ENCODE measurements around the gene CLIP1.
"Not testable (repeated sequence)": the region's sequence is repeated elsewhere in the genome, so short reads cannot be mapped to it uniquely, and the experiment has no call there.

CLIP1 gene

DNA sequence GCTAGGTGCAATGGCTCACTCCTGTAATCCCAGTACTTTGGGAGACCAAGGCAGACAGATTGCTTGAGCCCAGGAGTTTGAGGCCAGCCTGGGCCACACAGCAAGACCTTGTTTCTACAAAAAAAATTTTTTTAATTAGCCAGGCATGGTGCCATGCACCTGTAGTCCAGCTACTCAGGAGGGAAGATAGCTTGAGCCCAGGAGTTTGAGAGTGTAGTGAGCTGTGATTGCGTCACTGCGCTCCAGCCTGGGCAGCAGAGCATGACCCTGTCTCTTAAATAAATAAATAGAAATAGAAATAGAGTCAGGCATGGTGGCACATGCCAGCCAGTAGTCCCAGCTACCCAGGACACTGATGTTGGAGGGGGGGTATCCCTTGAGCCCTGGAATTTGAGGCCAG lies 36.7 kb upstream of the CLIP1 start:
- no peak overlapping the region for H3K4me3 ChIP-seq (ENCODE audit: low read depth, low read length)
- no peak for TF ChIP-seq CTCF (IDR thresholded peaks at IDR 0.05; ENCODE audit: borderline replicate concordance, insufficient read depth, low read depth, low read length)

DNA sequence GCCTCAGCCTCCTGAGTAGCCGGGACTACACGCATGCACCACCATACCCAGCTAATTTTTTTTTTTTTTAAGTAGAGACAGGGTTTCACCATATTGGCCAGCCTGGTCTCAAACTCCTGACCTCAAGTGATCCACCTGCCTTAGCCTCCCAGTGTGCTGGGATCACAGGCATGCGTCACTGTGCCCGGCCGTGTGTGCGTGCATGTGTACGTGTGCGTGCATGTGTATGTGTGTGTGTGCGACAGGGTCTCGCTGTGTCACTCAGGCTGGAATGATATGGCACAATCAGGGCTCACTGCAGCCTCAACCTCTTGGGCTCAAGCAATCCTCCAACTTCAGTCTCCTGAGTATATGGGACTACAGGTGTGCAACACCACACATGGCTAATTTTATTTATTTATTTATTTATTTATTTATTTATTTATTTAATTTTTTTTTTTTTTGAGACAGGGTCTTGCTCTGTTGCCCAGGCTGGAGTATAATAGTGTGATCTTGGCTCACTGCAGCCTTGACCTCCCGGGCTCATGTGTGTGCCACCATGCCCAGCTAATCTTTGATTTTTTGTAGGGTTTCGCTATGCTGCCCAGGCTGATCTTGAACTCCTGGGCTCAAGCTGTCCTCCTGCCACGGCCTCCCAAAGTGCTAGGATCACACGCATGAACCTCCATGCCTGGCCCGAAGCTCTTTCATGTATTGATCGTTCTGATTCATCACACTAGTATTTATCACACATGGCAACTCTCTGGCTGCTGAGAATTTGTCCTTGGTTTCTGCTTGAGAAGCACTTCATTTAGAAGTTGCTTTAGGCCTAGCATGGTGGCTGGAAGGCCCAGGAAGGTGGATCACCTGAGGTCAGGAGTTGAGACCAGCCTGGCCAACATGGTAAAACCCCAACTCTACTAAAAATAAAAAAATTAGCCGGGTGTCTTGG lies 35.9 kb upstream of the CLIP1 start:
- H3K4me3 ChIP-seq (ENCODE audit: low read depth, low read length), result no peak overlapping the region
- TF ChIP-seq CTCF (IDR thresholded peaks at IDR 0.05; ENCODE audit: borderline replicate concordance, insufficient read depth, low read depth, low read length), result no peak

DNA sequence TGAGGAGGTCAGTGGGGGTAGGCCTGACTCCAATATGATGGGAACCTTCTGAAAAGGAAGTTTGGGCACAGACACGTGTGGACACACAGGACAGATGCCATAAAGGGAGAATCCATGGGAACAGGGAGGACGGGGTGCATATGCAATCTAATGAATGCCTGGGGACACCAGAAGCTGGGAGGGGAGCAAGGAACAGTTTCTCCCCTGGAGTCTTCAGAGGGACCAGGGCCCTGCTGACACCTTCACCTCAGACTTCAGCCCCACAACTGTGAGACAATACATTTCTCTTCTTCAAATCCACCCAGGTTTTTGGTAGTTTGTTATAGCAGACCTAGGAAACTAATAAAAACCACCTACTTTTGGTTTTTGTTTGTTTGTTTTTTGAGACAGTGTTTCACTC lies 35.2 kb upstream of the CLIP1 start:
- H3K4me3 ChIP-seq (ENCODE audit: low read depth, low read length), result no peak overlapping the region
- TF ChIP-seq CTCF (IDR thresholded peaks at IDR 0.05; ENCODE audit: borderline replicate concordance, insufficient read depth, low read depth, low read length), result no peak

DNA sequence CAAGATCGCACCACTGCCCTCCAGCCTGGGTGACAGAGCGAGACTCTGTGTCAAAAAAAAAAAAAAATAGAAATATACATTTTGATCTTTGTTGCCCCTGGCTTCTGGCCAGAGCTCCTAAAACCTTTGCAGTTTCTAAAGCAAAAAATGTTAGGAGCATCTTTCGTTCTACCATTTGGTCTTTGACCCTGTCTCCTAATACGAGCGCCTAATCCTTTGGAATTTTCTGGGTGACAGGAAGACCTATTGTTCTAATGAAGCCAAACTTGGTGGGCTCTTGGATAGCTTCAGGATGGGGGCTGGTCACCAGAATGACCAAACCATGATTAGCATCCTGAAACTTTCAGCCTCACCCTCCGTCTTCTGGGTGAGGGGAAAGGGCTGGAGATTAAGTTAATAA lies 32.3 kb upstream of the CLIP1 start:
- H3K4me3 ChIP-seq (ENCODE audit: low read depth, low read length), result no peak overlapping the region
- no peak for TF ChIP-seq CTCF (IDR thresholded peaks at IDR 0.05; ENCODE audit: borderline replicate concordance, insufficient read depth, low read depth, low read length)

GRCh38 chr12:122454250-122454721 lies 31.8 kb upstream of the CLIP1 start:
- no peak overlapping the region for H3K4me3 ChIP-seq (ENCODE audit: low read depth, low read length)
- no peak for TF ChIP-seq CTCF (IDR thresholded peaks at IDR 0.05; ENCODE audit: borderline replicate concordance, insufficient read depth, low read depth, low read length)

DNA sequence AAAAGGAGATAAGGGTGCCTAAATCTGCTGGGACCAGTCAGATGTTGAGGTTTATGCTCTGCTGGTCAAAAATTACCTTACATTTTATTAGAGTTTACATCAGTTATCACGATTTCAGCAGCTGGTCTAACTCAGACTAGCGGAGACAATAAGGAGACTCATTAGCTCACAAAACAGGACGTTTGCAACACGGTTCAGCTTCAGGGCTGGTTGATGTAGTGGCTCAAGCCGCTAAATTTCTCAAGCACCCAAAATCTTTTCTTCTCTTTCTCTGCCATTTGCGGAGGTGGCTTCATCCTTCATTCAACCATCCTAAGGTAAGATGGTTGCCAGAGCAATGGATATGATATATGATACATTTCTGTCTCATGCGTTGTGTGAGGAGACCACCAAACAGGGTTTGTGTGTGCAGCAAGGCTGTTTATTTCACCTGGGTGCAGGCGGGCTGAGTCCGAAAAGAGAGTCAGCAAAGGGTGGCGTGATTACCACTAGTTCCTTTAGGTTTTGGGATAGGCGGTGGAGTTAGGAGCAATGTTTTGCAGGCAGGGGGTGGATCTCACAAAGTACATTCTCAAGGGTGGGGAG lies 30.3 kb upstream of the CLIP1 start:
- no peak overlapping the region for H3K4me3 ChIP-seq (ENCODE audit: low read depth, low read length)
- no peak for TF ChIP-seq CTCF (IDR thresholded peaks at IDR 0.05; ENCODE audit: borderline replicate concordance, insufficient read depth, low read depth, low read length)

GRCh38 chr12:122449317-122449716 lies 26.8 kb upstream of the CLIP1 start:
- H3K4me3 ChIP-seq (ENCODE audit: low read depth, low read length), result no peak overlapping the region
- TF ChIP-seq CTCF (IDR thresholded peaks at IDR 0.05; ENCODE audit: borderline replicate concordance, insufficient read depth, low read depth, low read length), result no peak

DNA sequence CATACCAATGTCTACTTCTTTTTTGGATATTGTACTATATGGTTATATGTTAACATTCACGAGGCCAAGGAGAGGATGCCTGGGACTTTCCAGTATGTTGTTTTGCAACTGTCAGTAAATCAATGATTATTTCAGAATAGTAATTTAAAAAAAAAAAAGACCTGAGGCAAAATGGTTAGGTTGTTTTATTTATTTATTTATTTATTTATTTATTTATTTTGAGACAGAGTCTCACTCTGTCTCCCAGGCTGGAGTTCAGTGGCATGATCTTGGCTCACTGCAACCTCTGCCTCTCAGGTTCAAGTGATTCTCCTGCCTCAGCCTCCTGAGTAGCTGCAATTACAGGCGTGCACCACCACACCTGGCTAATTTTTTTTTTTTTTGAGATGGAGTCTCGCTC lies 25.4 kb upstream of the CLIP1 start:
- not testable (repeated sequence) for H3K4me3 ChIP-seq (ENCODE audit: low read depth, low read length)

GRCh38 chr12:122446390-122446789 lies 23.9 kb upstream of the CLIP1 start:
- not testable (repeated sequence) for H3K4me3 ChIP-seq (ENCODE audit: low read depth, low read length)

DNA sequence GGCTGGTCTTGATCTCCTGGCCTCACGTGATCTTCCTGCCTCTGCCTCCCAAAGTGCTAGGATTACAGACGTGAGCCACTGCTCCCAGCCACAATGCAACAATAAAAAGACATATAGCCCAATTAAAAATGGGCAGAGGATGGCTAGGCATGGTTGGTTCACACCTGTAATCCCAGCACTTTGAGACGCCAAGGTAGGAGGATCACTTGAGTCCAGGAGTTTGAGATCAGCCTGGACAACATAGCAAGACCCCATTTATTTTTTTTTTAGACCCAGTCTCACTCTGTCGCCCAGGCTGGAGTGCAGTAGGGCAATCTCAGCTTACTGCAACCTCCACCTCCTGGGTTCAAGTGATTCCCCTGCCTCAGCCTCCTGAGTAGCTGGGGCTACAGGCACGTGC lies 21.6 kb upstream of the CLIP1 start:
- H3K4me3 ChIP-seq (ENCODE audit: low read depth, low read length), result not testable (repeated sequence)

All from GM12875 (cell line).